Ascending aorta (tissue), 2 donors: Measurements from ENCODE around the gene CDH13. TPM values are rescaled to one million over a fixed set of nuclear protein-coding genes. Genes with fewer than 3 reads are reported as not detected.

Experiments
- DNase-seq, 2 donors: peaks; one replicate each; pipeline ENCODE4 v3.0.0-alpha.2; 2019; ENCODE audit warnings: low spot score in 2 of 2
- H3K27ac ChIP-seq, 2 donors: fragments of 200-600 bp; sonication (generic); one replicate each; pipeline ENCODE4 v1.5.1; 2016 to 2017; ENCODE audit warnings: mild to moderate bottlenecking in 1 of 2
- H3K27me3 ChIP-seq: fragments of 200-600 bp; sonication (generic); one replicate; pipeline ENCODE4 v1.5.1; 2017
- H3K36me3 ChIP-seq, 2 donors: fragments of 200-600 bp; sonication (generic); one replicate each; pipeline ENCODE4 v1.5.1; 2016
- H3K4me1 ChIP-seq, 2 donors: fragments of 200-600 bp; sonication (generic); one replicate each; pipeline ENCODE4 v1.5.1; 2016 to 2017; ENCODE audit warnings: mild to moderate bottlenecking in 1 of 2
- H3K4me3 ChIP-seq, 2 donors: fragments of 200-600 bp; sonication (generic); one replicate each; pipeline ENCODE4 v1.5.1; 2016 to 2017; ENCODE audit warnings: mild to moderate bottlenecking in 1 of 2
- H3K9me3 ChIP-seq, 2 donors: fragments of 200-600 bp; sonication (generic); one replicate each; pipeline ENCODE4 v1.5.1; 2016
- intact Hi-C: fragments of 100-400 bp; cut with DNase I; formaldehyde crosslinking; loops from one replicate; pipeline ENCODE4 v1.15.1; 2023
- total RNA-seq: library from RNA; depleted of rRNA; stranded (reverse); fragments of >200 nt; gene quantifications from one replicate; pipeline ENCODE4 v1.1.0, GENCODE V29; 2016
- TF ChIP-seq, protein P1 (sequence below), 3 experiments: fragments of 200-600 bp in 2 of 3; fragments of 450-650 bp in 1 of 3; sonication (generic) in 2 of 3; IDR thresholded peaks; one replicate each; pipeline ENCODE4 v1.5.1; 2016 to 2019; ENCODE audit warnings: antibody characterized with exemption in 3 of 3, mild to moderate bottlenecking in 1 of 3, moderate library complexity in 1 of 3

Gene CDH13
- total RNA-seq, 1 donor from 2014 or later = 160 TPM

GRCh38 chr16:83648347-83648746 lies 1021.6 kb downstream of the CDH13 start:
- Histone ChIP-seq H3K27me3 (no peaks in the 10 kb centered on the region), H3K4me3 (no peak overlapping the region), H3K4me1 (no peaks in the 10 kb centered on the region), H3K27ac (no peak overlapping the region), H3K36me3 (no peaks in the 10 kb centered on the region), H3K9me3 (no peaks in the 10 kb centered on the region)
- intact Hi-C loops = no loop called here
- no peak for DNase-seq
- TF ChIP-seq, protein P1, sequence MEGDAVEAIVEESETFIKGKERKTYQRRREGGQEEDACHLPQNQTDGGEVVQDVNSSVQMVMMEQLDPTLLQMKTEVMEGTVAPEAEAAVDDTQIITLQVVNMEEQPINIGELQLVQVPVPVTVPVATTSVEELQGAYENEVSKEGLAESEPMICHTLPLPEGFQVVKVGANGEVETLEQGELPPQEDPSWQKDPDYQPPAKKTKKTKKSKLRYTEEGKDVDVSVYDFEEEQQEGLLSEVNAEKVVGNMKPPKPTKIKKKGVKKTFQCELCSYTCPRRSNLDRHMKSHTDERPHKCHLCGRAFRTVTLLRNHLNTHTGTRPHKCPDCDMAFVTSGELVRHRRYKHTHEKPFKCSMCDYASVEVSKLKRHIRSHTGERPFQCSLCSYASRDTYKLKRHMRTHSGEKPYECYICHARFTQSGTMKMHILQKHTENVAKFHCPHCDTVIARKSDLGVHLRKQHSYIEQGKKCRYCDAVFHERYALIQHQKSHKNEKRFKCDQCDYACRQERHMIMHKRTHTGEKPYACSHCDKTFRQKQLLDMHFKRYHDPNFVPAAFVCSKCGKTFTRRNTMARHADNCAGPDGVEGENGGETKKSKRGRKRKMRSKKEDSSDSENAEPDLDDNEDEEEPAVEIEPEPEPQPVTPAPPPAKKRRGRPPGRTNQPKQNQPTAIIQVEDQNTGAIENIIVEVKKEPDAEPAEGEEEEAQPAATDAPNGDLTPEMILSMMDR (IDR thresholded peaks at IDR 0.05) = no peak

GRCh38 chr16:83651871-83652270 lies 1025.1 kb downstream of the CDH13 start:
- intact Hi-C loops = no loop called here
- no peak overlapping the region for H3K27ac ChIP-seq
- H3K4me1 ChIP-seq = no peaks in the 10 kb centered on the region
- H3K4me3 ChIP-seq = no peak overlapping the region
- H3K36me3 ChIP-seq = no peaks in the 10 kb centered on the region
- no peaks in the 10 kb centered on the region for H3K27me3 ChIP-seq
- TF ChIP-seq, protein P1 (IDR thresholded peaks at IDR 0.05) = no peak
- no peaks in the 10 kb centered on the region for H3K9me3 ChIP-seq
- no peak for DNase-seq

GRCh38 chr16:83652943-83653342 lies 1026.2 kb downstream of the CDH13 start:
- no peaks in the 10 kb centered on the region for H3K4me1 ChIP-seq
- H3K27ac ChIP-seq = no peak overlapping the region
- intact Hi-C loops = no loop called here
- no peaks in the 10 kb centered on the region for H3K36me3 ChIP-seq
- H3K27me3 ChIP-seq = no peaks in the 10 kb centered on the region
- TF ChIP-seq, protein P1 (IDR thresholded peaks at IDR 0.05) = no peak
- DNase-seq = no peak
- H3K4me3 ChIP-seq = no peak overlapping the region
- no peaks in the 10 kb centered on the region for H3K9me3 ChIP-seq

GRCh38 chr16:83653785-83654184 lies 1027.0 kb downstream of the CDH13 start:
- Histone ChIP-seq H3K9me3 (no peaks in the 10 kb centered on the region), H3K27me3 (no peaks in the 10 kb centered on the region), H3K4me1 (no peaks in the 10 kb centered on the region), H3K36me3 (no peaks in the 10 kb centered on the region), H3K27ac (no peak overlapping the region), H3K4me3 (no peak overlapping the region)
- DNase-seq = no peak
- TF ChIP-seq, protein P1 (IDR thresholded peaks at IDR 0.05) = no peak
- intact Hi-C loops = no loop called here

DNA sequence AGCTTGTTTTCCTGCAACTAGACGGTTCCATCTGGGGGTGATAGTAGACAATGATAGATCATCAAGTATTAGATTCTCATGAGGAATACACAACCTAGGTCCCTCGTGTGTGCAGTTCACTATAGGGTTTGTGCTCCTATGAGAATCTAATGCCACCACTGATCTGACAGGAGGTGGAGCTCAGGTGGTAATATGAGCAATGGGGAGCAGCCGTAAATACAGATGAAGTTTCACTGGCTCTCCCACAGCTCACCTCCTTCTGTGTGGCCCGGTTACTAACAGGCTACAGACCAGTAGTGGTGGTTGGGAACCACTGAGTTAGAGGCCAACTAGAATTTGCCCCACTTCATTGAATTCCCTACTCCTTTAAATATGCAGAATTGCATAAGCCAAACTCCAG lies 1033.5 kb downstream of the CDH13 start:
- Histone ChIP-seq H3K36me3 (no peaks in the 10 kb centered on the region), H3K27ac (no peak overlapping the region), H3K9me3 (no peaks in the 10 kb centered on the region), H3K4me3 (no peak overlapping the region), H3K27me3 (no peaks in the 10 kb centered on the region), H3K4me1 (no peaks in the 10 kb centered on the region)
- no peak for DNase-seq
- TF ChIP-seq, protein P1 (IDR thresholded peaks at IDR 0.05) = no peak
- intact Hi-C loops = no loop called here

GRCh38 chr16:83661656-83662055 lies 1034.9 kb downstream of the CDH13 start:
- H3K27ac ChIP-seq = no peak overlapping the region
- no peaks in the 10 kb centered on the region for H3K4me1 ChIP-seq
- no peaks in the 10 kb centered on the region for H3K9me3 ChIP-seq
- H3K36me3 ChIP-seq = no peaks in the 10 kb centered on the region
- no peak for DNase-seq
- no peak overlapping the region for H3K4me3 ChIP-seq
- no peaks in the 10 kb centered on the region for H3K27me3 ChIP-seq
- TF ChIP-seq, protein P1 (IDR thresholded peaks at IDR 0.05) = no peak
- intact Hi-C loops = no loop called here
